GM18867 (cell line): ENCODE measurements around the gene RFC2.

ENCODE experiments used
- ATAC-seq: cut with Tn5 transposase; IDR thresholded peaks from one replicate; pipeline ENCODE4 v1.9.1; 2021; ENCODE audit warnings: mild to moderate bottlenecking, moderate library complexity; ENCODE audit not compliant: unreplicated experiment

RFC2 gene

DNA sequence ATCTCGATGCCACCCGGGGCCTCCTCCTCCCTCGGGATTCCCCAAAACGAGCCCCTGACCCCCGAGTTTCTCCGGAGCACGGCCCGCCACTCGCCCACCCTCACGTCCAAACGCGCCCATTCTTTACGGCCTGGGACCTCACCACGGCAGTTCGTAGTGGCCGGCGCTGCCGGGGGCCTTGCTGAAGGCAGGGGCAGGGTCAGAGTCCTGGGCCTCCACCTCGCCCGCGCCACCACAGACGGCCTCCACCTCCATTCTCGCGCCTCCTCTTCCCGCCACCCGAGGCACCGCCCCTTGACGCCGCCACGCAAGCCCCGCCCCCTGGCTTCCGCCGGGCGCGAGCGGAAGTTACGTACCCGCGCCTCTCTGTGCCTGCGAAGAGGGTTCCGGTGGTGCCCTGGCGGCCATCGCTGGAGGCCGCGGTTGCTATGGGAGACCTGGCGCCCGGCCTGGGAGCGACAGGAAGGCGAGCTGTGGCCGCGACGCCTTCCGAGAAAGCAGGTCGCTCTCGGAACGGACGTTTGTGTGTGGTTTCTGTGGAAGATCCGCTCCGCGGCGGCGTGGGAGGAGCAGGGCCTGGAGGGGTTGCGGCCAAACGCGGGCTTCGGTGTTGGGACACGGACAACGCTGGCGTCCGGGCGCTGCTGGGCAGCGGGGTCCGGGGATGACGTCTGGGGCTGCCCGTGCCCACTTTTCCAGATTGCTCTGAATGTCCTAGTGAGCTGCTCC lies at the start of gene RFC2:
TSS of gene RFC2 (minus strand) at position 271 of the 729 bp plus-strand sequence. CDS start at position 255, 16 bp downstream.
- ATAC-seq, result peak; percentile 94

DNA sequence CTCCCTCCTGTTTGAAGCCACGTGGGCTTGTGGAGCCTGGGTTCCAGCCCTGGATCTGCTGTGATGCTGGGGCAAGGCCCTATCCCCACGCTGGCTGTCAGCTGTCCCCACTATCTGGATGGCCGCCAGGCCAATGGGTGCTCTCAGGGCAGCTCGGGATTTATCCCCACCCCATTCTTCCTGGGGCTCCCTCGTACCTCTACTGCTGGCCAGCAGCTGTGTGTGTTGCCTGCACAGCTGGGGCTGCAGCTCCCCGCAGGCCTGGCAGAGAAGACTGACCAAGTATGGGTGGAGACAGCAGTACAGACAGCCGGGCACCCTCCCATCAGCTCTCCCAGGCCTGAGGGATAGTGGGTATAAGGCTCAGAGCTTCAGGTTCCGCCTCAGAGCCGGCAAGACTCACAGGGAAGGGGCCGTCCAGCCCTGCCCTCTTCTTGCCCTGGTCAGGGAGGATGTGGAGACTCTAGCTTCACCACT lies 48.6 kb upstream of the RFC2 start:
- no peak for ATAC-seq

DNA sequence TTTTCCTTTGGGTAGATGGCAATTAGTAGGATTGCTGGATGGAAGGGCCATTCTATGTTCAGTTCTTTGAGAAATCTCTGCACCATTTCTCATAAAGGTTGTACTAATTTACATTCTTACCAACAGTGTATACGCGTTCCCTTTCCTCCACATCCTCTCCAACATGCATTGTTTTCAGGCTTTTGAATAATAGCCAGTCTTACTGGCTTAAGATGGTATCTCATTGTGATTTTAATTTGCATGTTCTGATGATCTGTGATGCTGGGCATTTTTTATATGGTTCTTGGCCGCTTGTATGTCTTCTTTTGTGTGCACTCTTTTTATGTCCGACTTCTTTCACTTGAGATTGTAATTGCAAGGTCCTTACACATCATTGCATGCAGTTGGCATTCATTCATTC lies 46.7 kb upstream of the RFC2 start:
- no peak for ATAC-seq

DNA sequence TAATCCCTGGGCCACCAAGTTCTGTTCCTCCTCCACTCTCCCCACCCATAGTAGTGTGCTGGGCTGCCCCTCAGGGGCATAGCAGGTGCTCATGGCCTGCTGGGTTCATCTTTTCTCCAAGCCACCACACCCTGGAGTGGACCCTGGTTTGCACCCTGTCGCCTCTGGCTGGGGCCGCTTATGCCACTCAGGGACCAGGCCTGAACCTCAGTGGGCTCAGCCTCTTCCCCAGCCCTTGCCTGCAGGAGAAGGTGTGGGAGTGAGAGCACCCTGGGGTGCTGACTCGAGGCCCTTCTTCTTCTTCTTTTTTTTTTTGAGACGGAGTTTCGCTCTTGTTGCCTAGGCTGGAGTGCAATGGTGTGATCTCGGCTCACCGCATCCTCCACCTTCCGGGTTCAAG lies 45.2 kb upstream of the RFC2 start:
- ATAC-seq, result no peak

DNA sequence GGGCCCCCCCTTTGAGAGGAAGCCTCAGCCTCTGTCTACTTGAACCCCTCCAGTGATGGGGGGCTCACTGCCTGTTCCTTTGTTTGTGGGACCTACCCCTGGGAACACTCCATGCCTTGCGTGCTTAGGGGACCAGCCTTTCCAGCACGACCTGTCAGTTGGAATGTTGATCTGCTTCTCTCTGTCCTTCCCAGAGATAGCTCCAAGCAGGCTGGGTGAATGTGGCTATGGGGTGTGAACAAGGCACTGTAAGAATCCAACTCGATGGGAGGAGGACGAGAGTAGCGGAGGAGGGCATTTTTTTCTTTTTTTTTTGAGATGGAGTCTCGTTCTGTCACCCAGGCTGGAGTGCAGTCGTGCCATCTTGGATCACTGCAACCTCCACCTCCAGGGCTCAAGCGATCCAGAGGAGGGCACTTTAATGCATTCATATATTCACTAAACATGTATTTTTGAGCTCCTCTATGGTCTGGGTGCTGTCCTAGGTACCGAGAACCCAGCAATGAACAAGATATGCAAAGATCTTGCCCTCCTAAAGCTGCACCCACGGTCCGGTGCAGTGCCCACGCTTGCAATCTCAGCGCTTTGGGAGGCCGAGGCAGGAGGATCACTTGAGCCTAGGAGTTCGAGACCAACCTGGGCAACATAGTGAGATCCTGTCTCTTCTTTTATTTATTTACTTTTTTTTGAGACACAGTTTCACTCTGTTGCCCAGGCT lies 43.5 kb upstream of the RFC2 start:
- no peak for ATAC-seq

DNA sequence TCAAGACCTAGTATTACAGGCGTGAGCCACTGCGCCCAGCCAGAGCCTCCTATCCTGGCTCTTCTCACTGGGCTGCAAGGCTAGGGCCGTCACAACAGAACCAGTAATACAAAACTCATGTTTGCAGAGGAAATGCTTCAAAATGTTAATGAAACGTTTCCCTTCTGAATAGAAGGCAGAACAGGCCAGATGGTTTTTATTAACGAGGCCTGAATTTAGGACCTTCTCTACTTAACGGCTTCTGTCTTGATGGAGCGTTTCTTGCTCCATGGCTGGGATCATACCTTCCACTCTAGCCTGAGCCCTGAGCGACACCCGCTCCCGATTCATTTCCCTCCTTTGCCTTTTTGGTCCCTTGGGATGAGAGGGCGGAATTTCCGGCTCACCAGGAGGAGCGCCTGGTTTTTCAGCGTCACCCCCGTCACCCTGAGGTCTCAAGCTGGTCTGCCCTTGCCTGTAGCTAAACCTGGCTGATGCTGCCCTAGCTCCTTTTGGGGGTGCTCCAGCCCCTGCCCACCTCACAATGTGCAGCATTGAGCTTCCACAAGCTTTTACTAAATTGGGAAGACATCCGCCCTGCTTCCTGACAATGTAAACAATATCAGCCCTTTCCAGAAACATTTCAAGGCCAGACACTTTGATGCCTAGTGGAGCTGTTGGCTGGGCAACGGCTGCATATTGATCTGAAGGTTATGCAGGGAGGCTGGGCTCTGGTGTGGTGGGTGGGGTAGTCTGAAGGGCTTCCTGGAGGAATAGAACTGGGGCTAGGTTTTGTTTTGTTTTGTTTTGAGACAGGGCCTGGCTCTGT lies 40.2 kb upstream of the RFC2 start:
- no peak for ATAC-seq

DNA sequence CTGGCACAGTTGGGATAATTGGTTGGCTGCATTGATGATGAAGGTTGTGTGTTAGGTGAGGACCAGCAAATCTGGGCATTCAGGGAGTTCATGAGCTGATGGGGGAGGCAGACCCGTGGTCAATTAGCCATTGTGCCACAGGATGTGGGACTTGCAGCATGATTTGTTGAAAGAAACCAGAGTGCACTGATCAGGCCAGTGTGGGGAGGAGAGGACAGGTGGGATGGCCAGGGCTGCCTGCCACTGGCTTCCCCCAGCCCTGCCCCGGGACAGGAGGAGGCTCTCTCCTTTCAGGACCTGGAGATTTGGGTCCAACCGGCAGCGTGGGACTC lies 39.3 kb upstream of the RFC2 start:
- ATAC-seq, result no peak

DNA sequence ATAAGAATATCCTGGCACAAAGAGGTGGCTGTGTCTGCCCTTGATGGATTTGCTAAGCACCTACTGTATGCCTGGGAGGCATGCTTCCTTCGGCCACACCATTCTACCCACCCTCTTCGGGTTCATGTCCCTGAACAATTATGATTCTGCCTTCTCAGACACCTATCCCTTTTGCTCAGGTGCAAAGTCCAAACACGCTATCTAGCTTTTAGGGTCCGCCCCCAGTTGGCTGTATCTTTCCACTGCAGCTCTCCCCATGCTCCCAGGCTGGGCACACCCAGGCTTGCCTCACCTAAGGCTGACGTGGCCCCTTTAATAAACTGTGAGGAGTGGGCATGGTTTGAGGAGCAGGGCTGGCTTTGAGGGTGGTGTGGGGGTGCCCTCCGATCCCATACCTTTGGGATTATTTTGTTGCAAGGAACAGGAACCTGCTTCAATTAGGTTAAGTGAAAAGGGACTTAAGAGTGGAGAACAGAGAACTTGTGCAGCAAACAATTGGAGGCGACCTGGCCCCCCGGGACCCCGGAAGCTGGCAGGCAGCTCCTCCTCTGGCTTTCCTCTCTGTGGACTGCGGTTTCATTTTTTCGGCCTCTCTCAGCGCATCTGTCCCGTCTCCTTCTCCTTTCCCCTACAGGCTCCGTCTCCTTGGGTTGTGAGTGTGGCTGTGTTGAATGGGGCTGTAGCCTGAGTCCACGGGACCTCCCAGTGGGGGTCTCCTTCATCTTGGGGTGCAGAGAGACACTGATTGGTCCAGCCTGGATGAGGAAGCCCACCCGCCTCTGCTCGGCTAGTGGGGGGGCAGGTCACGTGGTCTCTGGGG lies 38.8 kb upstream of the RFC2 start:
- no peak for ATAC-seq

DNA sequence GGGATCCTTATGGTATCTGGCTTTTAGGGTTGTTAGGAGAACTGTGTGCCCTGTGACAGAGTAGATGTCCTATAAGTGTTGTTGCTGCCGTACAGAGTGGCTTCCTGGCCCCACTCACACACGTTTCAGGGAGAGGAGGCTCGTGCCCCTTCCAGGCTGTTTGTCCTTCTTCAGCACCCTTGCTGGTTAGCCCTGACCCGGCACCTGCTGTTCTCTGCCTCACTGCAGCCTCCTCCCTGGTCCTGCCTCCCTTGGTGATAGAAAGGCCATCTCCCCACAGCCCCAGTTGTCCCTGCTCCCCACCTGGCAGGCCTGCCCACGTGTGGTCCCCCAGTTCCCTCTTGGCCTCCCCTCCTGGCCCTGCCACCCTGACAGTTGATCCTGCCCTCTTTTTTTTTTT lies 37.3 kb upstream of the RFC2 start:
- ATAC-seq, result no peak

DNA sequence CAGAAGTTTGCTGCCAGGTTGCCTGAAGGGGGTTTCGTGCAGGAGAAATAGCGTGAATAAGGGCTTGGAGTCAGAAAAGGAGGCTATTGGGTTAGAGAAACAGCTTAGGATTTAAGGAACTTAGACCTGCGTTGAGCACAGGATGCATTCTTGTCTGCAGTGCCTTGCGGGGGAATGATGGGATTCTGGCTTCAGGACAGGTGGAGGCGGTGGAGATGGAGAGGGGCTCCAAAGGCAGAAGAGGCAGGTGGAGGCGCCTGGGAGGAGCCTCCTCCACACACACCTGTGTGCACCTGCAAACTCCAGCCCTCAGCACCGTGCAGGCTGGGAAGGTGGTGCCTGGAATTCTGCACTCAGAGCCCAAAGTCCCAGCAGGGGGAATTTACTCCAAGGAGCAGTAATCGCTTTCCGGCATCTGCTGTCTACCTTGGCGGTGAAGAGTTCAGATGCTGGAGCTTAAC lies 36.8 kb upstream of the RFC2 start:
- ATAC-seq, result no peak

DNA sequence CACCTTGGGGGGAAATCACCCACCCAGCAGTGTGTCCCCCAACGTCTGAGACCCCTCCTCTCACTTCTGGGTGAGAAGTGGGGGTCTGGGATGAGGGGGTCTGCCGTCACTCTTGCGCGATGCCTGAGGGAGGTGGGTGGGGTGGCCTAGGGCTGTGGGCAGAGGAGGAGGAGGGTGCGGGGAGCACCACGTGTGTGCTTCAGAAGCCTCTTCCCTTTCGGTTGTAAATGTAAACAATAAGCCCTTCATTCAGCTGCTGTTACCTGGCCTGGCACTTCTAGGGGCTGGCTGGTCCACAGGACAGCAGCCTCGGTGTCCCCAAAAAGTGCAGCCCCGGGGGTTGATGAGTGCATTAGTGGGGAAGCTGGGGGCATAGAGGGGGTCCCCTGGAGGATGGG lies 36.4 kb upstream of the RFC2 start:
- no peak for ATAC-seq

DNA sequence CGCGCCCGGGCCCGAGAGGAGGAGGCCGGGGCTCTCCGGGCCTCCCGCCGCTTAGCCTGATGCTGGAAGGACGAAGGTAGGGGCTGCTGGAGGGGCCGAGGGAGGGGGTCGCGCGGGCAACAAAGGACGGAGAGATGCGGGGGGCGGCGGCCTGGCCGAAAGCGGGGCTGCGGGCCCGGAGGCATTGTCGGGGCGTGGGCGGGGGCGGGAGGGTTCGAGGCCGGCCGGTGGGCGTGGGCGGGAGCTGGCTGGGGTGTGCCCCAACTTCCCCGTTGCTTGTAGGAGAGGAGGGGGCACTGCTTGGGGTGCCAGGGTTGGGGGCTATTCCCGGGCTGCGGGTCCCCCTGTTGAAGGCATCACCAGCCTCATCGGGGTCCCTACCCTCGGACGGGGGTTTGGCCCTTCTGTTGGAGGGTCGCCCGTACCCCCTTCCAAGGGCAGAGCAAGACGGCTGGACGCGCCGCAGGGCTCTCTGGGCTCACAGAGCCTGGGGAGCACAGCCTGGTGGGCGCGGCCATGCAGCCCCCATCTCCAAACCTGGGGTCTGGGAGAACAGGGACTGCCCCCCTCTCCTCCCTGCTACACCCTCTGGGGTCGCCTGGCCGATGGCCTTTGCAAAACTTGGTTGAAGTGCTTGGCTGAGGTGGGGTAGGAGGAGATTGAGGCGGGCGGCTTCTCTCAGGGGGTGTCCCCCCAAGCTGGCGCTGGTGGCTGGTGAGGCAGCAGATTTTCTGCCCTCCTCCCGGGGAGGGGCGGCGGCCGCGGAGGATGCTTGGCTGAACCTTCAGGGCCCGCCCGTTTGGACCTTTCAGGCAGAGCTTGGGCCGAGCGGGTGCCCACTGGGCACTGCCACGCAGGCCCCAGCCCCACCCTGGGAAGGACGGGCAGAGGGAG lies 35.7 kb upstream of the RFC2 start:
- ATAC-seq, result no peak

DNA sequence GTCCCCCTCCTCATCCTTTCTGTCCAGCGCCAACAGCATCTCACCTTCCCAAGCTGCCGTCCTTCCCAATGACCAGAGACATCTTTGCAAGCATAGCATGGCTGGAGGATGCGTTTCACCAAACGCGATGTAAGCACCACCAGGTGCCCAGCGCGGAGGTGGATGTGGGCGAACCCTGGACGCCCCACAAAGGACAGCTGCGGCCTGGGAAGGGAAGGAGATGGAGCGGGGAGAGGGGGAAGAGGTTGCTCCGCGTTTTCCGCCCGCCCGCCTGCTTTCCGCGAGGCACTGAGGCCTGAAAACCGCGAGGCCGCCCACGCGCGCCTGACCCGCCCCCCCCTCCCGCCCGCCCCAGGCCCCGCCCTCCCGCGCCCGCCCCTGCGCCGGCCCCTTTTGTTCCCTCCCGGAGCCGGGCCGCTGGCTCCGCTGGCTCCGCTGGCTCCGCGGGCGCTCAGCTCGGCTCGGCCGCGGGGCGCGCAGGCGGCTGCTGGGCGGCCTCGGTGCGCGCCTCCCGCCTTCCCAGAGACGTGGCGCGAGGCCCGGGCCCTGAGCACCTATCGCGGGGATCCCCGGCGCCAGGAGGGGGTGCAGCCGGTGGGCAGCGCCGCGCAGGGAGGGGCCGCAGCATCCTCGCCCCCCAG lies 34.9 kb upstream of the RFC2 start, which contains the start of gene CLIP2:
TSS of gene CLIP2 (plus strand) at position 390 of the 641 bp plus-strand sequence. CDS start 28,140 bp downstream, outside the sequence.
- peak; percentile 42 for ATAC-seq

DNA sequence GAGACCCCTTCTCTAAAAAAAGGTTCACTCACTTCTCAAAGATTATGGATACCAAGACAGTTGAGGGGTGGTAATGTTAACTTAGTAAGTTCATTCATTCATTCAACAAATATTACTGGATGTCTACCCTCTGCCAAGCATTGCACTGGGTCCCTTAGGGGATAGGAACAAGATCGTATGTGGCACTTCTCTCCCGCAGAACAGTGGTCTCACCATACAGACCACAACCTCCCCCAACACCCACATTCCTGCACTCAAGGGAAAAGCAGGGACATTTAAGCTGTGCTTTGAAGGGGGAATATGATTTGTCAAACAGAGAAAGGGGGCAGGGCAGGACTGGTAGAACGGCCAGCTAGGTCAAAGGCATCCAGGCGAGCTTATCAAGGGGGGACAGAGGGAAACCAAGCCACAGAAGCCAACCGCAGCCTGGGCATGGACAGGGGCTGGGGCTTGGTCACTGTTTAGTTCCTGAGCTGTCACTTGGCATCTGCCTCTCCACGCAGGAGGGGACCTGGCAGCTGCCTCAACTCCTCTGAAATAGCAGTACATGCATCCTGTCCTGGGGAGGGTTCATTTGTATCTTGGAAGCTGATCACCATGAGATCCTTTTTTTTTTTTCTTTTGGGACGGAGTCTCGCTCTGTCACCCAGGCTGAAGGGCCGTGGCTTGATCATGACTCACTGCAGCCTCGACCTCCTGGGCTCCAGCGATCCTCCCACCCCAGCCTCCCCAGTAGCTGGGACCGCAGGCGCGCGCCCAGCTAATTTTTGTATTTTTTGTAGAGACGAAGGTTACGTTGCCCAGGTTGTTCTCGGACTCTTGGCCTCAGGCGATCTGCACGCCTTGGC lies 34.1 kb upstream of the RFC2 start:
- no peak for ATAC-seq

DNA sequence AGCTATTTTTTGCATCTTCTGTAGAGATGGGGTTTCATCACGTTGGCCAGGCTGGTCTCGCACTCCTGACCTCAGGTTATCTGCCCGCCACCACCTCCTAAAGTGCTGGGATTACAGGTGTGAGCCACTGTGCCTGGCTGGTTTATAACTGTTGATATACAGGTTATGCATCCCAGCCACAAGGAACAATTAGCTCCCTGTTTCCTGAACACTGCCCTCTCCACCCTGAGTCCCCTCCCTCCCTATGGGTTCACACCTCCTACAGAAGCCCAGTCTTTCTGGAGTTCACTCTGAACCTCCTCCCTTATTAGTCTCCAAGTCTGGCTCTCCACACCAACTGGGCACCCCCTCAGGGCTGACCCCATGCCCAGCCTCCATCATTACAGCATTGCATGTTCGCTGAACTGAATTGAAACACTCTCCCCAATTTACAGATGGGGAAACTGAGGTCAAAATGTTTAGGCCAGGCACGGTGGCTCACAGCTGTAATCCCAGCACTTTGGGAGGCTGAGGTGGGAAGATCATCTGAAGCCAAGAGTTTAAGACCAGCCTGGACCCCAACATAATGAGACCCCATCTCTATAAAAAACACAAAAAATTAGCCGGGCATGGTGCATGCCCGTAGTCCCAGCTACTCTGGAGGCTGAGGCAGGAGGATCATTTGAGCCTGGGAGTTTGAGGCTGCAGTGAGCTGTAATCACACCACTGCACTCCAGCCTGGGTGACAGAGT lies 33.3 kb upstream of the RFC2 start:
- no peak for ATAC-seq

DNA sequence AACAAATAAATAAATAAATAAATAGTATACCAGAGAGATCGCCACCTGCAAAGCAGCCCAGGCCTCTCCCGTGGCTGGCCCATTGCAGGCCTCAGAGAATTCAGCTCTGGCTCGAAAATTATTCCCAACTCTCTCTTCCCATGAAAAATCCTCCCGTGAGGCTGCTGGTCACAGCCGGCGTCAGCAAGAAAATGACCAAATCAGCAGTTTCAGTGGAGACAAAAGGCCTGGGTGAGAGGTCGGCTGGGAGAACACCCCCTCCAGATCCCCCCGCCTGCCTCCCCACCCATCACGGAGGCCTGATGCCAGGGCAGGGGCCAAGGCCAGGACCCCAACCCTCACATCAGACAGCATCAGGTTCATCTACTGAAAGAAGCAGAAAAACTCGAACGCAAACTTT lies 31.9 kb upstream of the RFC2 start:
- ATAC-seq, result no peak

DNA sequence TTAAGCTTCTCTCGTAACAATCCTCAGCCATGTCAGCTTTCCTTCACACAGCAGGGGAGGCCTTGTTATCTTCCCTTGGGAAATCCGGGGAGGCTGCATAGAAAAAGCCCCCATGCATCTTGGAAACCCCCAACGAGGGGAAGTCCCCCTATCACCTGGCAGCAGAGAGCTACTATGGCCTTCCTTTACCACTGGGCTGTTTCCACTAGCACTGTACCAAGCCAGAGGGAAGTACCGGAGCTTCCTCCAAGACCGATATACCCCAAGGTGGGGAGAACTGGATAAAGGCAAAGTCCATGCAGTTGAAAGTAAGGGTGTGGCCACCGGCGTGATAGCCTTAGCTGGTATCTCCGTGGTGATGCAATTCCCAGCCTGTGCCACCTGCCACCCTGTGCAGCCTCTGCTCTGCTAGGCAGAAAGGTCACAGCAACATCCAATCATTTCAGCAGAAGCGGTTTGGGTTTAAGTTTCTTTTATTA lies 30.6 kb upstream of the RFC2 start:
- ATAC-seq, result no peak
